OCI-LY7 (cell line): ENCODE data around the gene ZDHHC14. TPM values are rescaled to one million over a fixed set of nuclear protein-coding genes. Genes with fewer than 3 reads are reported as not detected.

ENCODE experiments used
- BruUV-seq: library from RNA; stranded (reverse); fragments of 400-500 nt; replicated peaks from 2 replicates; lab custom pipeline; 2021; lab: Mats Ljungman, UMichigan
- CTCF ChIA-PET: fragments of 300-600 bp; sonication (Branson Sonifier 250); formaldehyde crosslinking; loops from one replicate; lab custom pipeline; 2022; ENCODE audit warnings: antibody characterized with exemption; ENCODE audit not compliant: unreplicated experiment; lab: Charles Lee
- POLR2A ChIA-PET: fragments of 300-600 bp; sonication (Branson Sonifier 250); formaldehyde crosslinking; loops from one replicate; lab custom pipeline; 2022; ENCODE audit warnings: antibody characterized with exemption; lab: Charles Lee
- DNase-seq: peaks from one replicate; pipeline ENCODE4 v3.0.0-alpha.2; 2015; ENCODE audit warnings: low spot score
- H2AFZ ChIP-seq: fragments of 200-600 bp; sonication (generic), shearing (Covaris generic); 2 replicates; pipeline ENCODE4 v1.6.1; 2014; ENCODE audit warnings: mild to moderate bottlenecking, antibody characterized with exemption, low read length, moderate library complexity
- H3K27ac ChIP-seq: fragments of 200-600 bp; sonication (generic); 2 replicates; pipeline ENCODE4 v1.5.1; 2014; ENCODE audit warnings: mixed run types, low read depth, mild to moderate bottlenecking, moderate library complexity, low read length, inconsistent platforms; ENCODE audit not compliant: poor library complexity, severe bottlenecking
- H3K36me3 ChIP-seq: fragments of 200-600 bp; sonication (generic); 2 replicates; pipeline ENCODE4 v1.6.1; 2014; ENCODE audit warnings: mild to moderate bottlenecking, antibody characterized with exemption, low read length, moderate library complexity, mixed read lengths; ENCODE audit not compliant: insufficient read depth
- H3K4me1 ChIP-seq: fragments of 200-600 bp; sonication (generic); 2 replicates; pipeline ENCODE4 v1.5.1; 2014; ENCODE audit warnings: mild to moderate bottlenecking, low read length; ENCODE audit not compliant: insufficient read depth, poor library complexity, severe bottlenecking
- H3K4me2 ChIP-seq: fragments of 200-600 bp; sonication (generic); 2 replicates; pipeline ENCODE4 v1.6.1; 2014; ENCODE audit warnings: mild to moderate bottlenecking, low read length
- H3K4me3 ChIP-seq: fragments of 200-600 bp; sonication (generic); 2 replicates; pipeline ENCODE4 v1.5.1; 2014; ENCODE audit warnings: mild to moderate bottlenecking, low read depth, low read length; ENCODE audit not compliant: poor library complexity, severe bottlenecking
- H3K79me2 ChIP-seq: fragments of 200-600 bp; sonication (generic); 2 replicates; pipeline ENCODE4 v1.6.1; 2016; ENCODE audit warnings: low read depth, mild to moderate bottlenecking, low read length, moderate library complexity, mixed read lengths; ENCODE audit not compliant: insufficient read depth
- H3K9me2 ChIP-seq: fragments of 200-600 bp; sonication (generic); 2 replicates; pipeline ENCODE4 v1.6.1; 2016; ENCODE audit warnings: mild to moderate bottlenecking, low read length, mixed read lengths; ENCODE audit not compliant: insufficient read depth
- H3K9me3 ChIP-seq: fragments of 200-600 bp; sonication (generic); 2 replicates; pipeline ENCODE4 v1.6.1; 2014; ENCODE audit warnings: mild to moderate bottlenecking, mixed run types, low read length, mixed read lengths
- H4K20me1 ChIP-seq: fragments of 200-600 bp; sonication (generic); 2 replicates; pipeline ENCODE4 v1.6.1; 2014; ENCODE audit warnings: mild to moderate bottlenecking, antibody characterized with exemption, low read length, moderate library complexity, mixed read lengths; ENCODE audit not compliant: insufficient read depth
- CTCF ChIP-seq: fragments of 200-600 bp; sonication (generic); conservative IDR thresholded peaks from 2 replicates; pipeline ENCODE4 v1.5.1; 2014; ENCODE audit warnings: mild to moderate bottlenecking, antibody characterized with exemption, low read length, moderate library complexity, mixed read lengths
- EZH2phosphoT487 ChIP-seq: fragments of 200-600 bp; sonication (generic); IDR thresholded peaks from 2 replicates; pipeline ENCODE4 v1.6.1; 2018; ENCODE audit warnings: low read depth, borderline replicate concordance, mild to moderate bottlenecking, mixed run types, antibody characterized with exemption, low read length, moderate library complexity, mixed read lengths
- intact Hi-C: fragments of 100-400 bp; cut with micrococcal nuclease; formaldehyde crosslinking; loops from one replicate; pipeline ENCODE4 v1.10.0; 2022; ENCODE audit not compliant: unreplicated experiment
- total RNA-seq, 2 experiments: library from RNA; depleted of rRNA in 1 of 2; stranded (reverse); fragments of >200 nt in 1 of 2; shearing (Covaris generic) in 1 of 2; gene quantifications; 2 replicates each; pipeline ENCODE4 v1.2.3, GENCODE V29; 2014 to 2022

The ZDHHC14 gene
- total RNA-seq, 2 experiments from 2014 or later, result 0.69 to 3.0 TPM

GRCh38 chr6:157595768-157596167 lies 214.8 kb downstream of the ZDHHC14 start:
- no TSS peak for BruUV-seq
- POLR2A ChIA-PET, result no interaction called here
- intact Hi-C loops, result loop anchor here (2.0 to 5.0 kb wide), 3 partner anchors 33 to 281 kb away; partner anchors contain the start of gene ZDHHC14

GRCh38 chr6:157596461-157596860 lies 215.5 kb downstream of the ZDHHC14 start:
- Histone ChIP-seq H2AFZ (no peak overlapping the region), H3K27ac (no peak overlapping the region), H3K4me1 (peaks cover 31% of the 10 kb centered on the region), H3K9me3 (no peaks in the 10 kb centered on the region), H3K79me2 (no peaks in the 10 kb centered on the region), H3K4me2 (no peak overlapping the region), H3K36me3 (no peaks in the 10 kb centered on the region; the same call in 1 of the 2 replicates), H4K20me1 (no peaks in the 10 kb centered on the region), H3K4me3 (no peak overlapping the region), H3K9me2 (no peaks in the 10 kb centered on the region)
- POLR2A ChIA-PET, result interaction anchor here (0.9 kb wide), 1 partner anchor 9 kb away, joined by 3 read pairs; no protein-coding TSS in a partner anchor
- CTCF ChIA-PET, result no interaction called here
- TF ChIP-seq CTCF (no peak), EZH2phosphoT487 (no peak)
- no TSS peak for BruUV-seq
- intact Hi-C loops, result loop anchor here (2.0 to 5.0 kb wide), 3 partner anchors 34 to 282 kb away; partner anchors contain the start of gene ZDHHC14
- no peak for DNase-seq

More at GRCh38 chr6:157595768-157596167, 214.8 kb downstream of the ZDHHC14 start:
- Histone ChIP-seq H3K9me2 (no peaks in the 10 kb centered on the region), H3K4me3 (no peak overlapping the region), H2AFZ (no peak overlapping the region), H4K20me1 (no peaks in the 10 kb centered on the region), H3K36me3 (no peaks in the 10 kb centered on the region; the same call in 1 of the 2 replicates), H3K27ac (no peak overlapping the region), H3K79me2 (no peaks in the 10 kb centered on the region), H3K9me3 (peaks cover 6% of the 10 kb centered on the region; the same call in 1 of the 2 replicates), H3K4me2 (no peak overlapping the region), H3K4me1 (peaks cover 31% of the 10 kb centered on the region)
- TF ChIP-seq CTCF (no peak), EZH2phosphoT487 (no peak)
- CTCF ChIA-PET, result no interaction called here
- DNase-seq, result no peak

GRCh38 chr6:157596886-157597285 lies 215.9 kb downstream of the ZDHHC14 start:
- Histone ChIP-seq H3K27ac (no peak overlapping the region), H4K20me1 (no peaks in the 10 kb centered on the region), H3K4me1 (peaks cover 31% of the 10 kb centered on the region), H3K9me2 (no peaks in the 10 kb centered on the region), H3K79me2 (no peaks in the 10 kb centered on the region), H3K36me3 (no peaks in the 10 kb centered on the region; the same call in 1 of the 2 replicates), H2AFZ (no peak overlapping the region), H3K9me3 (no peaks in the 10 kb centered on the region), H3K4me3 (no peak overlapping the region), H3K4me2 (no peak overlapping the region)
- no peak for TF ChIP-seq CTCF
- no TSS peak for BruUV-seq
- POLR2A ChIA-PET, result interaction anchor here (0.6 to 0.9 kb wide), 3 partner anchors 10 to 28 kb away, joined by 3 read pairs; no protein-coding TSS in a partner anchor
- intact Hi-C loops, result loop anchor here (2.0 to 5.0 kb wide), 3 partner anchors 35 to 282 kb away; partner anchors contain the start of gene ZDHHC14
- CTCF ChIA-PET, result no interaction called here
- DNase-seq, result no peak
